ENCODE results near the gene TTC9.

The TTC9 gene

DNA sequence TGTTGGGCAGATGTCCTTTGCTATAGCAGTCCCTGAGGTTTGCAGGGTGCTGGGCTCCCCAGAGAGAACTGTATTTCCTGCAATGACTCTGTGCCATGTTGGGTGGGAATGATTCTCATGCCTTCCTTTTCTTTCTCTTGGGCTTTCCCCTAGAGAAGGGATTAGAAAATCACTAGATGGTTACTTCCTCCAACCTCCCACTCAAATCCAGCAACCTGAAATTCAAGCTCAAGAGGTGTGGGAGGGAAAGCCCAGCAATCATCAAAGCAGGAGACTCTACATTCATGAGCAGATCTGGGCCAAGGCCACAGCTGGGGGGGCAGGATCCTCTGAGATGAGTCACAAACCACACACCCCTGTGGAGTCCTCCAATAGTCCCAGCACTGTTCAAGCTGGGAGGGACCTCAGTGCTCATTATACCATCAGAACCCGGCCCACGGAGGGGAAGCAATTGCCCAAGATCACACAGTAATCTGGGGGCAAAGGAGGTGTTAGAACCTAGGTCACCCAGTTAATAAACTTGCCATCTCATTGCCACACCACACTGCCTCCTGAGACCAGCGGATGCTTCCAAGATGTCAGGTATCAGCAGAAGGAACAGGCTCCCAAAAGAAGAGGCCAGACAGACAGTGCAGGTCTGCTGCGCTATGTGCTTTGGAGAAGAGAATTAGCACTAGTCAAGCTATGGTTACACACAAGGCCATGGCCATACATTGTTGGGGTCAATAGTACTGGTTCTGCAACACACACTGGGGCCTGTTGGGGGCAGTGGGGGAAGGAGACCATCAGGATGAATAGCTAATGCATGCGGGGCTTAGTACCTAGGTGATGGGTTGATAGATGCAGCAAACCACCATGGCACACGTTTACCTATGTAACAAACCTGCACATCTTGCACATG lies 65.7 kb downstream of the TTC9 start:
- Histone ChIP-seq H2BK5ac (ENCODE audit: low read length) (no peak overlapping the region), H3K4ac (ENCODE audit: low read depth, low read length) (no peak overlapping the region), H3K27me3 (ENCODE audit: insufficient read depth, low read length, poor library complexity) (no peaks in the 10 kb centered on the region), H4K8ac (ENCODE audit: low read depth, low read length) (no peak overlapping the region), H3K56ac (ENCODE audit: low read length) (no peak overlapping the region), H2AK5ac (ENCODE audit: low read length) (no peak overlapping the region), H3K4me3 (ENCODE audit: low read length) (no peak overlapping the region), H3K79me2 (ENCODE audit: control insufficient read depth, insufficient read depth, low read length) (no peaks in the 10 kb centered on the region), H3K9ac (ENCODE audit: low read length) (no peak overlapping the region), H3K4me2 (ENCODE audit: low read length) (no peak overlapping the region), H3K27ac (ENCODE audit: low read depth, low read length) (no peak overlapping the region), H2BK15ac (replicated peaks; ENCODE audit: low read depth) (no peak overlapping the region), H3K18ac (ENCODE audit: low read length) (no peak overlapping the region), H3K23ac (ENCODE audit: low read length) (no peak overlapping the region), H3K4me1 (ENCODE audit: control insufficient read depth, low read depth, low read length) (peaks cover 14% of the 10 kb centered on the region), H2BK120ac (ENCODE audit: low read depth, low read length) (no peak overlapping the region), H4K5ac (ENCODE audit: low read length) (no peak overlapping the region), H3K79me1 (ENCODE audit: low read length) (no peaks in the 10 kb centered on the region), H3K36me3 (ENCODE audit: control insufficient read depth, insufficient read depth, low read length) (no peaks in the 10 kb centered on the region)
- WGBS (ENCODE audit: extremely low coverage, insufficient coverage, low lambda C conversion rate) = no CpG with 5 or more reads among the region's 6 CpGs
- DNase-seq = peak; percentile 64

DNA sequence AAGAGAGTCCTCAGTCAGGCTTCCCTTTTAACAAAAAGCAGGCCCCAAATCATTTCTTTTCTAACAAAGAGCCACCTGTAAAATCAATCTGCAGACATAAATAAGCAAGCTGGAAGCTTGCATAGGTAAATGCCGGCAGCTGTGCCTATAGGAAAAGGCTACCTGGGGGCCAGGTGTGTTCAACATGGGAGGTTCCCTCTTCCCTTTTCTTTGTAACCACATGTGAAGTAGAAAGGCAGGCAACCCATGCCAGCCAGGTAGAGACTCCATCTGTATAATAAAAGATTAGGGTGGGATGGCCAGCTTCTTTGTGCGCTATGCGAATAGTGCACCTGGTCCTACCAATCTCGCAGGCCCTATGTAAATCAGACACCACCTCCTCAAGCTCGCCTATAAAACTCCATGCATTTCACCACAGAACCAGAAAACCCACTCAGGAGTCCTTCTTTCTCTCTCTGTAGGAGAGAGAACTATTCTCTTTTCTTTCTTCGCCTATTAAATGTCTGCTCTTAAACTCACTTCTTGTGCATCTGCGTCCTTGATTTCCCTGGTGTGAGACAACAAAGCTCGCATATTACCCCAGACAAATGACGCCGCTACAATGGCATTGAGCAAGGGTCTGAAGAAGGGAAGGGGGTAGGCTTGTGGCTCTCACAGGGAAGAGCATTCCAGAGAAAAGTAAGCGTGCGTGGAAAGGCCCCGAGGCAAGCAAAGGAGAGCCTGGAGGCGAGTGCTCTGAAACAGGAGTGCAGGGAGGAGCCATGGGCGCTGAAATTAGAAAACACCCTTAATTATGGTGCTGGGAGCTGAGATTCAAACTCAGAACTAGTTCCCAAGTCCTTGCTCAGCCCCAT lies 67.2 kb downstream of the TTC9 start:
- Histone ChIP-seq H3K79me2 (ENCODE audit: control insufficient read depth, insufficient read depth, low read length) (no peaks in the 10 kb centered on the region), H3K4me3 (ENCODE audit: low read length) (no peak overlapping the region), H3K18ac (ENCODE audit: low read length) (no peak overlapping the region), H3K27me3 (ENCODE audit: insufficient read depth, low read length, poor library complexity) (no peaks in the 10 kb centered on the region), H3K36me3 (ENCODE audit: control insufficient read depth, insufficient read depth, low read length) (no peaks in the 10 kb centered on the region), H3K27ac (ENCODE audit: low read depth, low read length) (no peak overlapping the region), H3K23ac (ENCODE audit: low read length) (no peak overlapping the region), H4K5ac (ENCODE audit: low read length) (no peak overlapping the region), H3K4me1 (ENCODE audit: control insufficient read depth, low read depth, low read length) (peaks cover 16% of the 10 kb centered on the region), H4K8ac (ENCODE audit: low read depth, low read length) (no peak overlapping the region), H2BK15ac (replicated peaks; ENCODE audit: low read depth) (no peak overlapping the region), H2BK5ac (ENCODE audit: low read length) (peak overlapping the region; percentile 13), H3K79me1 (ENCODE audit: low read length) (no peaks in the 10 kb centered on the region), H3K4ac (ENCODE audit: low read depth, low read length) (no peak overlapping the region), H3K9ac (ENCODE audit: low read length) (peak overlapping the region; percentile 4), H3K4me2 (ENCODE audit: low read length) (no peak overlapping the region), H2BK120ac (ENCODE audit: low read depth, low read length) (no peak overlapping the region), H2AK5ac (ENCODE audit: low read length) (no peak overlapping the region), H3K56ac (ENCODE audit: low read length) (peak overlapping the region; percentile 63)
- no CpG with 5 or more reads among the region's 15 CpGs for WGBS (ENCODE audit: extremely low coverage, insufficient coverage, low lambda C conversion rate)
- DNase-seq = peak; percentile 86

DNA sequence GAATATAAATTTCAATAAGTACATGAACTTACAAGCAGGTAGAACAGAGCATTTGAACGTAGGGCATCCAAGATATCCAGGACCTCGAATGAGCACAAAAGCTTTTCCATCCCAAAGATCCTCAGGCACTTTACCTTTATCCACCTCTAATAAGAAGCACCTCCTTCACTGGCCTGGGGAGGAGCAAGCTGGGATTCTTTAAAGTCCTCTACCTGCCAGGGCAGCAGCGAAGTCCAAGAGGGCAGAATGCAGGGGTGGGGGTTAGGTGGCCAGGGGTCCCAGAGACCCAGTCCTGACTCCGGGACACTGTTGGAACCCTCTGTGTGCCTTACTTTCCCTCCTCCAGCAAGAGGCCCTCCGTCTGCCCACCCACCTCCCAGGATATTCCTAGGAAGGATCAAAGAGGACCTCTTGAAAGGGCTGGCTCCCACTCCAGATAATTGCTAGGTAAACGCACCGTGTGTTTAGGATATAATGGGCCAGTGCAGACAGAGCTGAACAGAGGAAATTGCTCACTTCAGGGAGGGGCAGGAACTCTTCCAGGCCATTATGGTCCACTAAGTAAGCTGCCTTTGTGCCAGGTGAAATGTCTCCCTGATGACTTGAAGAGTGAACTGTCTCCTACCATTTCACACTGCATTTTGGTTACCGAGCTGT lies 68.1 kb downstream of the TTC9 start:
- no CpG with 5 or more reads among the region's 8 CpGs for WGBS (ENCODE audit: extremely low coverage, insufficient coverage, low lambda C conversion rate)
- Histone ChIP-seq H3K79me1 (ENCODE audit: low read length) (no peaks in the 10 kb centered on the region), H3K4me3 (ENCODE audit: low read length) (no peak overlapping the region), H3K23ac (ENCODE audit: low read length) (no peak overlapping the region), H3K27ac (ENCODE audit: low read depth, low read length) (no peak overlapping the region), H3K56ac (ENCODE audit: low read length) (peak overlapping the region; percentile 35), H2AK5ac (ENCODE audit: low read length) (no peak overlapping the region), H4K8ac (ENCODE audit: low read depth, low read length) (no peak overlapping the region), H3K18ac (ENCODE audit: low read length) (no peak overlapping the region), H3K79me2 (ENCODE audit: control insufficient read depth, insufficient read depth, low read length) (no peaks in the 10 kb centered on the region), H4K5ac (ENCODE audit: low read length) (no peak overlapping the region), H3K27me3 (ENCODE audit: insufficient read depth, low read length, poor library complexity) (no peaks in the 10 kb centered on the region), H3K4me1 (ENCODE audit: control insufficient read depth, low read depth, low read length) (peaks cover 16% of the 10 kb centered on the region), H3K4me2 (ENCODE audit: low read length) (no peak overlapping the region), H2BK5ac (ENCODE audit: low read length) (peak overlapping the region; percentile 1), H3K4ac (ENCODE audit: low read depth, low read length) (no peak overlapping the region), H2BK120ac (ENCODE audit: low read depth, low read length) (peak overlapping the region; percentile 13), H3K9ac (ENCODE audit: low read length) (no peak overlapping the region), H2BK15ac (replicated peaks; ENCODE audit: low read depth) (no peak overlapping the region), H3K36me3 (ENCODE audit: control insufficient read depth, insufficient read depth, low read length) (no peaks in the 10 kb centered on the region)
- DNase-seq = peak; percentile 36

DNA sequence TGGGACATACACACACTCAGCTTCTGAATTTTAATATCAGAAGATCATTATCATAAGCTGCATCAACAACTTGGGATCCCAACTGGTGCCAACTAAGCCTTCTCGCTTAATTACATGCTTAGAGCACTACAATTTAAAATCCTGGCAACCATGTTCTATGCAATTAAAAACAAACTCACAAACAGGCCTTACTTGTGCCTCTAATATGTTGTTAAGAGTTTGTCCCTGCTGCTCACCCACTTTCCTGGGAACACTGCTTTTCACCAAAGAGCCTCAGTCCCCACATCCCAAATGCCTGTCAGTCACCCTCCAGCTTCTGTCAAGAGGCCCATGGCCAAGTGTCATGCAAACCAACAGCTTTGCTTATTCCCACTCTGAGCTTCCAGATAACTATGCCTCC lies 69.7 kb downstream of the TTC9 start:
- no peak overlapping the region for H3K56ac ChIP-seq (ENCODE audit: low read length)
- no peak for DNase-seq
- H3K18ac ChIP-seq (ENCODE audit: low read length) = no peak overlapping the region
- H2AK5ac ChIP-seq (ENCODE audit: low read length) = no peak overlapping the region
- no peak overlapping the region for H2BK5ac ChIP-seq (ENCODE audit: low read length)
- H4K5ac ChIP-seq (ENCODE audit: low read length) = no peak overlapping the region
- H3K4me3 ChIP-seq (ENCODE audit: low read length) = no peak overlapping the region
- no peak overlapping the region for H2BK15ac ChIP-seq (replicated peaks; ENCODE audit: low read depth)
- H3K79me2 ChIP-seq (ENCODE audit: control insufficient read depth, insufficient read depth, low read length) = no peaks in the 10 kb centered on the region
- peaks cover 14% of the 10 kb centered on the region for H3K4me1 ChIP-seq (ENCODE audit: control insufficient read depth, low read depth, low read length)
- no peak overlapping the region for H3K4ac ChIP-seq (ENCODE audit: low read depth, low read length)
- H4K8ac ChIP-seq (ENCODE audit: low read depth, low read length) = no peak overlapping the region
- WGBS (ENCODE audit: extremely low coverage, insufficient coverage, low lambda C conversion rate) = no CpG with 5 or more reads among the region's 1 CpG
- H3K4me2 ChIP-seq (ENCODE audit: low read length) = no peak overlapping the region
- H3K27ac ChIP-seq (ENCODE audit: low read depth, low read length) = no peak overlapping the region
- H2BK120ac ChIP-seq (ENCODE audit: low read depth, low read length) = no peak overlapping the region
- peak overlapping the region; percentile 52 for H3K23ac ChIP-seq (ENCODE audit: low read length)
- H3K27me3 ChIP-seq (ENCODE audit: insufficient read depth, low read length, poor library complexity) = no peaks in the 10 kb centered on the region
- H3K79me1 ChIP-seq (ENCODE audit: low read length) = no peaks in the 10 kb centered on the region
- no peaks in the 10 kb centered on the region for H3K36me3 ChIP-seq (ENCODE audit: control insufficient read depth, insufficient read depth, low read length)
- no peak overlapping the region for H3K9ac ChIP-seq (ENCODE audit: low read length)

DNA sequence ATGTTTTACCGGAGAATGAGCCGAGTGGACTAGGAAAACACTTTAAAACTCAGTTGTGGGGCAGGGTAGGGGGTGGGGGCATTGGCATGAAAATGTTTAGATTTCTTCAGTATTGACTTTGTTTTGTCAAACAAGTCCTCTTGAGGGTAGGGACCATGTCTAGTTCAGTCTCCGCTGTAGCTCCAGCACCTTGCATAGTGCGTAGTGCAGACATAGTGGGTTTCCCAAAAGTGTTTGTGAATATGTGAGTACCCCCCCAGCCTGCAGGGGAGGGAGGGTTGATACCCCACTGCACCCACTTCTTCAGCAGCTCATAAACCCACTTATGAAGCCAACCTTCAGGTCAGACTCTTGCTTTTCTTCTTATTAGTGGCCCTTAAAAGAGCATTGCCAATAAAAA lies 71.4 kb downstream of the TTC9 start:
- Histone ChIP-seq H2BK15ac (replicated peaks; ENCODE audit: low read depth) (no peak overlapping the region), H4K8ac (ENCODE audit: low read depth, low read length) (no peak overlapping the region), H3K4me1 (ENCODE audit: control insufficient read depth, low read depth, low read length) (peaks cover 14% of the 10 kb centered on the region), H3K27ac (ENCODE audit: low read depth, low read length) (no peak overlapping the region), H3K4me3 (ENCODE audit: low read length) (no peak overlapping the region), H3K23ac (ENCODE audit: low read length) (no peak overlapping the region), H3K18ac (ENCODE audit: low read length) (peak overlapping the region; percentile 78), H2BK120ac (ENCODE audit: low read depth, low read length) (peak overlapping the region; percentile 29), H3K27me3 (ENCODE audit: insufficient read depth, low read length, poor library complexity) (no peaks in the 10 kb centered on the region), H3K79me1 (ENCODE audit: low read length) (no peaks in the 10 kb centered on the region), H3K9ac (ENCODE audit: low read length) (no peak overlapping the region), H2BK5ac (ENCODE audit: low read length) (no peak overlapping the region), H3K36me3 (ENCODE audit: control insufficient read depth, insufficient read depth, low read length) (no peaks in the 10 kb centered on the region), H3K4me2 (ENCODE audit: low read length) (no peak overlapping the region), H3K4ac (ENCODE audit: low read depth, low read length) (peak overlapping the region; percentile 95), H3K56ac (ENCODE audit: low read length) (no peak overlapping the region), H4K5ac (ENCODE audit: low read length) (no peak overlapping the region), H2AK5ac (ENCODE audit: low read length) (no peak overlapping the region), H3K79me2 (ENCODE audit: control insufficient read depth, insufficient read depth, low read length) (no peaks in the 10 kb centered on the region)
- WGBS (ENCODE audit: extremely low coverage, insufficient coverage, low lambda C conversion rate) = no CpG with 5 or more reads among the region's 4 CpGs
- no peak for DNase-seq

Data from mesendoderm (in vitro differentiated cells).